ENCODE results near the gene FBXO41.

FBXO41 gene

GRCh38 chr2:73210696-73211095 lies 73.6 kb downstream of the FBXO41 start:
- no peak for DNase-seq (ENCODE audit: low spot score)

- DNase-seq (ENCODE audit: low spot score), result no peak
These were observed 74.3 kb downstream of the FBXO41 start for GRCh38 chr2:73210019-73210418.

- no peak for DNase-seq (ENCODE audit: low spot score)
These were observed 76.0 kb downstream of the FBXO41 start for GRCh38 chr2:73208258-73208657.

- DNase-seq (ENCODE audit: low spot score), result no peak
These were observed 78.7 kb downstream of the FBXO41 start for GRCh38 chr2:73205611-73206010.
